Measurements from ENCODE around the gene TAF4. TPM values are rescaled to one million over a fixed set of nuclear protein-coding genes. Genes with fewer than 3 reads are reported as not detected.

TAF4 gene
- total and polyA plus RNA-seq, 2 donors from 2014 or later: 3.7 to 18.4 TPM

- FAIRE-seq (no peak), DNase-seq (peak in 1 of 5 donors; percentile 49)
- intact Hi-C loops (cut with DNase I): loop anchor here (10.0 kb wide), 1 partner anchor 115 kb away; no protein-coding TSS in a partner anchor
- Histone ChIP-seq H3K27ac (ENCODE audit: low read depth in 2 of 2, low read length in 2 of 2) (no peak overlapping the region), H3K27me3 (ENCODE audit: control insufficient read depth, insufficient read depth, low read length) (no peaks in the 10 kb centered on the region), H3K9me3 (ENCODE audit: control insufficient read depth in 2 of 3, insufficient read depth in 1 of 3, low read length in 3 of 3) (no peaks in the 10 kb centered on the region), H3K4me1 (ENCODE audit: control insufficient read depth in 2 of 3, insufficient read depth in 2 of 3, low read depth in 1 of 3, low read length in 3 of 3) (peaks cover 0 to 27% (median 20%) of the 10 kb centered on the region in 3 donors), H3K9ac (ENCODE audit: low read length in 3 of 3) (no peak overlapping the region), H3K4me3 (ENCODE audit: low read length in 3 of 3) (no peak overlapping the region), H3K36me3 (ENCODE audit: control insufficient read depth in 2 of 3, insufficient read depth in 3 of 3, low read length in 3 of 3) (no peaks in the 10 kb centered on the region)
- TF ChIP-seq CTCF (IDR thresholded peaks at IDR 0.05; ENCODE audit: borderline replicate concordance, extremely low read depth, insufficient read depth): no peak
These were observed 45.7 kb downstream of the TAF4 start for GRCh38 chr20:62019881-62020492.

GRCh38 chr20:62019144-62019805, 46.4 kb downstream of the TAF4 start:
- H3K4me1 ChIP-seq (ENCODE audit: control insufficient read depth in 2 of 3, insufficient read depth in 2 of 3, low read depth in 1 of 3, low read length in 3 of 3): peaks cover 0 to 28% (median 17%) of the 10 kb centered on the region in 3 donors
- H3K4me3 ChIP-seq (ENCODE audit: low read length in 3 of 3): no peak overlapping the region
- intact Hi-C loops (cut with DNase I): loop anchor here (10.0 kb wide), 1 partner anchor 116 kb away; no protein-coding TSS in a partner anchor
- no peak for FAIRE-seq
- H3K27me3 ChIP-seq (ENCODE audit: control insufficient read depth, insufficient read depth, low read length): no peaks in the 10 kb centered on the region
- H3K9me3 ChIP-seq (ENCODE audit: control insufficient read depth in 2 of 3, insufficient read depth in 1 of 3, low read length in 3 of 3): no peaks in the 10 kb centered on the region
- H3K9ac ChIP-seq (ENCODE audit: low read length in 3 of 3): no peak overlapping the region
- no peak for TF ChIP-seq CTCF (IDR thresholded peaks at IDR 0.05; ENCODE audit: borderline replicate concordance, extremely low read depth, insufficient read depth)
- H3K36me3 ChIP-seq (ENCODE audit: control insufficient read depth in 2 of 3, insufficient read depth in 3 of 3, low read length in 3 of 3): no peaks in the 10 kb centered on the region
- no peak overlapping the region for H3K27ac ChIP-seq (ENCODE audit: low read depth in 2 of 2, low read length in 2 of 2)
- peak in 1 of 5 donors; percentile 70 for DNase-seq

GRCh38 chr20:62018437-62019143, 47.1 kb downstream of the TAF4 start:
- no peaks in the 10 kb centered on the region for H3K36me3 ChIP-seq (ENCODE audit: control insufficient read depth in 2 of 3, insufficient read depth in 3 of 3, low read length in 3 of 3)
- H3K27me3 ChIP-seq (ENCODE audit: control insufficient read depth, insufficient read depth, low read length): no peaks in the 10 kb centered on the region
- no peak overlapping the region for H3K27ac ChIP-seq (ENCODE audit: low read depth in 2 of 2, low read length in 2 of 2)
- DNase-seq (peak in 1 of 5 donors; percentile 69), FAIRE-seq (no peak)
- no peak overlapping the region for H3K9ac ChIP-seq (ENCODE audit: low read length in 3 of 3)
- no peaks in the 10 kb centered on the region for H3K9me3 ChIP-seq (ENCODE audit: control insufficient read depth in 2 of 3, insufficient read depth in 1 of 3, low read length in 3 of 3)
- intact Hi-C loops (cut with DNase I): loop anchor here (10.0 kb wide), 1 partner anchor 116 kb away; no protein-coding TSS in a partner anchor
- peaks cover 0 to 28% (median 17%) of the 10 kb centered on the region in 3 donors for H3K4me1 ChIP-seq (ENCODE audit: control insufficient read depth in 2 of 3, insufficient read depth in 2 of 3, low read depth in 1 of 3, low read length in 3 of 3)
- H3K4me3 ChIP-seq (ENCODE audit: low read length in 3 of 3): no peak overlapping the region
- TF ChIP-seq CTCF (IDR thresholded peaks at IDR 0.05; ENCODE audit: borderline replicate concordance, extremely low read depth, insufficient read depth): no peak

Measured in kidney (tissue), 14 donors.